SU-DHL-6 (cell line): ENCODE data around the gene POGLUT2.

Experiments
- H2AFZ ChIP-seq: fragments of 200-600 bp; sonication (generic); 2 replicates; pipeline ENCODE4 v1.6.1; 2014; ENCODE audit warnings: low read depth, mild to moderate bottlenecking, moderate library complexity, mixed read lengths, antibody characterized with exemption, low read length; ENCODE audit not compliant: severe bottlenecking
- H3F3A ChIP-seq: fragments of 200-600 bp; shearing (Covaris generic); 2 replicates; pipeline ENCODE4 v1.6.0; 2016; ENCODE audit warnings: antibody characterized with exemption, mild to moderate bottlenecking; ENCODE audit not compliant: insufficient read depth
- H3K27ac ChIP-seq: fragments of 200-600 bp; sonication (generic); 2 replicates; pipeline ENCODE4 v1.5.1; 2016; ENCODE audit warnings: low read depth, mild to moderate bottlenecking, low read length, moderate library complexity, mixed read lengths
- H3K27me3 ChIP-seq: fragments of 200-600 bp; sonication (generic), shearing (Covaris generic); 2 replicates; pipeline ENCODE4 v1.6.0; 2014; ENCODE audit warnings: mild to moderate bottlenecking, low read length
- H3K36me3 ChIP-seq: fragments of 200-600 bp; sonication (generic); 2 replicates; pipeline ENCODE4 v1.6.1; 2014; ENCODE audit warnings: mild to moderate bottlenecking, low read length, mixed read lengths
- H3K4me2 ChIP-seq: fragments of 300-600, 200-600 bp; shearing (Covaris generic), sonication (generic); 2 replicates; pipeline ENCODE4 v1.6.0; 2014; ENCODE audit warnings: low read length, low read depth, mild to moderate bottlenecking; ENCODE audit not compliant: poor library complexity, severe bottlenecking
- H3K4me3 ChIP-seq: fragments of 200-600 bp; sonication (generic); 2 replicates; pipeline ENCODE4 v1.5.1; 2014; ENCODE audit warnings: antibody characterized with exemption, low read length, mild to moderate bottlenecking, mixed read lengths; ENCODE audit not compliant: insufficient read depth, poor library complexity, severe bottlenecking
- H3K79me2 ChIP-seq: fragments of 200-600 bp; sonication (generic); 2 replicates; pipeline ENCODE4 v1.6.1; 2014; ENCODE audit warnings: mild to moderate bottlenecking, low read length, moderate library complexity; ENCODE audit not compliant: insufficient read depth
- H3K9ac ChIP-seq: fragments of 200-600 bp; sonication (generic); 2 replicates; pipeline ENCODE4 v1.7.0; 2014; ENCODE audit warnings: mild to moderate bottlenecking, low read length
- H3K9me2 ChIP-seq: fragments of 200-600 bp; sonication (generic); replicated peaks from 2 replicates; pipeline ENCODE4 v1.6.1; 2014; ENCODE audit warnings: low read length; ENCODE audit not compliant: insufficient read depth
- H3K9me3 ChIP-seq: fragments of 200-600 bp; sonication (generic); 2 replicates; pipeline ENCODE4 v1.6.1; 2014; ENCODE audit warnings: low read length, mixed read lengths; ENCODE audit not compliant: insufficient read depth
- H4K20me1 ChIP-seq: fragments of 200-600 bp; sonication (generic); 2 replicates; pipeline ENCODE4 v1.6.1; 2014; ENCODE audit warnings: low read depth, mild to moderate bottlenecking, antibody characterized with exemption, low read length, moderate library complexity, mixed read lengths
- CTCF ChIP-seq: fragments of 200-600 bp; sonication (generic); IDR thresholded peaks from one replicate; pipeline ENCODE4 v1.5.1; 2017; ENCODE audit warnings: antibody characterized with exemption, mild to moderate bottlenecking, low read length, moderate library complexity; ENCODE audit not compliant: insufficient read depth, poor library complexity, severe bottlenecking
- EZH2phosphoT487 ChIP-seq: fragments of 200-600 bp; sonication (generic), shearing (Covaris generic); conservative IDR thresholded peaks from 2 replicates; pipeline ENCODE4 v1.6.1; 2018; ENCODE audit warnings: mild to moderate bottlenecking, antibody characterized with exemption, low read length, moderate library complexity, mixed read lengths

The POGLUT2 gene

GRCh38 chr13:102793611-102794355, 5.0 kb downstream of the POGLUT2 start:
- no peak for TF ChIP-seq CTCF
- no peak for TF ChIP-seq EZH2phosphoT487
- Histone ChIP-seq H3K79me2 (no peaks in the 10 kb centered on the region; the same call in 1 of the 2 replicates), H4K20me1 (no peaks in the 10 kb centered on the region), H3K4me2 (no peak overlapping the region), H3K9me2 (no peaks in the 10 kb centered on the region), H3K9ac (no peak overlapping the region), H3K27me3 (no peaks in the 10 kb centered on the region), H3K36me3 (no peaks in the 10 kb centered on the region), H3K4me3 (no peak overlapping the region), H2AFZ (no peak overlapping the region), H3K27ac (no peak overlapping the region), H3K9me3 (no peaks in the 10 kb centered on the region), H3F3A (peaks cover 8% of the 10 kb centered on the region; the same call in 1 of the 2 replicates)

DNA sequence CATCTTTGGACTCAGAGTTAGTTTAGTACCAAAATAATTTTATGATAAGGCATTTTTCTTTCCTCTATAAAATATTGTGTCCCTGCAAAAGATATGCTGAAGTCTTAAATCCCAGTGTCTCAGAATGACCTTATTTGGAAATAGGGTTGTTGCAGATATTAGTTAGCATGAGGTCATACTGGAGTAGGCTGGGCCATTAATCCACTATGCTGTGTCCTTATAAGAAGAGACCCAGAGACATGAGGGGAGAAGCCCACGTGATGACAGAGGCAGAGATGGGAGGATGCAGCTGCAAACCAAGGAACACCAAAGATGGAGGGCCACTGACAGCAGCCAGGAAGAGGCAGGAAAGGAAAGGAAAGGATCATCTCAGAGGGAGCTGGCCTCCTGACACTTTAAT, 6.4 kb downstream of the POGLUT2 start:
- Histone ChIP-seq H3K9me2 (no peaks in the 10 kb centered on the region), H3K9me3 (no peaks in the 10 kb centered on the region), H3K4me3 (no peak overlapping the region), H3F3A (0 out of 2 replicates have a peak, but pooled peaks cover 5% of the 10 kb centered on the region), H2AFZ (no peak overlapping the region), H3K27ac (no peak overlapping the region), H3K79me2 (no peaks in the 10 kb centered on the region), H3K36me3 (no peaks in the 10 kb centered on the region), H3K9ac (no peak overlapping the region), H3K27me3 (no peaks in the 10 kb centered on the region), H4K20me1 (no peaks in the 10 kb centered on the region), H3K4me2 (no peak overlapping the region)
- TF ChIP-seq CTCF (no peak), EZH2phosphoT487 (no peak)

DNA sequence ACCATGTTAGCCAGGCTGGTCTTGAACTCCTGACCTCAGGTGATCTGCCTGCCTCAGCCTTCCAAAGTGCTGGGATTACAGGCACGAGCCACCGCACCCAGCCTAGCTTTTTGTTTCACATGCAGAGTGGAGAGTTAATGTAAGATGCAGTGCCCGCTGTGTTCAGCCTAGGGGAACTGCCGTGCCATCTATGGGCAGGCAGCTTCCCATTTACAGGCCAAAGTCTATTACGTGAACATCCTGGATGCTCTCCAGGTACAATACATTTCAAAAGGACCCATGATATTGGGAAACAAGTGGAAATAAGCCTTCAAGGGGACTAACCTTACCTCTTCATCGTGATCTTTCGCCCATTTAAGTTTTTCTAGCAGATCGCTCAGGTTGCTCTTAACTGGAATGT, 10.1 kb downstream of the POGLUT2 start:
- Histone ChIP-seq H2AFZ (no peak overlapping the region), H3F3A (no peaks in the 10 kb centered on the region), H3K36me3 (no peaks in the 10 kb centered on the region), H3K79me2 (no peaks in the 10 kb centered on the region), H3K27me3 (no peaks in the 10 kb centered on the region), H3K4me3 (no peak overlapping the region), H3K9me2 (no peaks in the 10 kb centered on the region), H3K9ac (no peak overlapping the region), H3K4me2 (no peak overlapping the region), H4K20me1 (no peaks in the 10 kb centered on the region), H3K9me3 (no peaks in the 10 kb centered on the region), H3K27ac (no peak overlapping the region)
- TF ChIP-seq CTCF (no peak), EZH2phosphoT487 (no peak)
